ENCODE data around the gene AFF3.

DNA sequence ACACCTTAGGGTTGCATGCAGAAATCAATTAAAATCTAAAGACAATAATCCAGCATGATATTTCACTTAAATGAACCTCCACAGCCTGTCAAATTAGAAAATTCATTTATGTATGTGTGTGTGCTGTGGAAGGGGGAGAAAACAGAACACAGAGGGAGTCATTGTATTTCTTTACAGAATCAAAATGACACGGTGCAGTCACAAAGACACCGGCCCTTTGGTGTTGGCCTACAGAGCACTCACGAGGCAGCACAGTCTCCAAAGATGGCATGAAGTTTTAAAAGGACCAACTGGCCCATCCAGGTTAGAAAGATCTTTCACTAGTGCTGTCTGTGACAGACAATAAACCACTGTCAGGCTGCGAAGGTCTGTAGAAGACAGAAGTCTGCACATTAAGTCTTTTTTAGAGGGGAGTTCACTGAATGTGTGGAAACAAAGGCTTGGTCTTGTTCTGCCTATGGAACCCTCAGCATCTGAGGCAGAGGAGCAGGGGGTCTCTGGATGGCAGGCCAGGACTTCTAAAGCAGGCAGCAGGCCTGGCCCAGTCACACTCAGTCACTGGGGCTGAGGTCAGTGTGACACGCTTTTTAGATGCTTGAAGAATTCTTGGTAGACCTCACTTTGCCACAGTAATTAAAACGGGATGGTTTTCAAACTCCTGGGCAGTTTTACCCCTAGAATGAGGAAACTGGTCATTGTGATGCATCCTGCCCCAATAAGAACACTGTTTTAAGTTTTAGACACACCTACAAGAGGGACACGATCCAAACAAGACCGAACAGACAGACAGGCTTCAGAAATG, 184.9 kb downstream of the AFF3 start:
- no peak for TF ChIP-seq SP1 (IDR thresholded peaks at IDR 0.05)
- TF ChIP-seq HDGF (IDR thresholded peaks at IDR 0.05; ENCODE audit: borderline replicate concordance), result no peak
- TF ChIP-seq CTBP1 (IDR thresholded peaks at IDR 0.05; ENCODE audit: borderline replicate concordance), result no peak
- no peak for TF ChIP-seq ARNT (IDR thresholded peaks at IDR 0.05)
- no peak for TF ChIP-seq FOXA1 (IDR thresholded peaks at IDR 0.05)

Data from HEK293T (cell line).